AG10803 (cell line): ENCODE data around the gene RMRP.

Experiments
- DNase-seq: peaks from one replicate; pipeline ENCODE4 v3.0.0; 2010; ENCODE audit warnings: low read depth
- H3K4me3 ChIP-seq: 2 replicates; pipeline ENCODE4 v1.5.1; 2011; ENCODE audit warnings: mild to moderate bottlenecking, low read length, control low read depth
- TF ChIP-seq, protein P1 (sequence below): conservative IDR thresholded peaks from 2 replicates; pipeline ENCODE4 v1.5.1; 2011; ENCODE audit warnings: mild to moderate bottlenecking, low read length, control low read depth, inconsistent platforms

Gene RMRP

DNA sequence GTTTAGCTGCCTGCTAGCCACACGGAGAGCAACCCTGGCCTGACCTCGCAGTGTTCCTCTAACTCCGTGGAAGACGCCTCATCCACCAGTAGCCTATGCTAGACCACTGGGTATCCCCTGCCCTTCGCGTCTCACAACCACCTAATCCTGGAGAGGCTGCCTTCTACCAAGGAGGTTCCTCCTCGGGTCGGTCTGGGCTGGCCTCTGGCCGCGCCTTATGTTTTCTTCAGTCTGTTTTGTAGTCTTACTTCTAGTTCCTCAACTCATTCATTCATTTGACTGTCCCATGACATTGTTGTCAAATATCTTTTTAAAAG is 33.5 kb upstream of the RMRP start:
- peak overlapping the region; percentile 97 for H3K4me3 ChIP-seq
- TF ChIP-seq, protein P1, sequence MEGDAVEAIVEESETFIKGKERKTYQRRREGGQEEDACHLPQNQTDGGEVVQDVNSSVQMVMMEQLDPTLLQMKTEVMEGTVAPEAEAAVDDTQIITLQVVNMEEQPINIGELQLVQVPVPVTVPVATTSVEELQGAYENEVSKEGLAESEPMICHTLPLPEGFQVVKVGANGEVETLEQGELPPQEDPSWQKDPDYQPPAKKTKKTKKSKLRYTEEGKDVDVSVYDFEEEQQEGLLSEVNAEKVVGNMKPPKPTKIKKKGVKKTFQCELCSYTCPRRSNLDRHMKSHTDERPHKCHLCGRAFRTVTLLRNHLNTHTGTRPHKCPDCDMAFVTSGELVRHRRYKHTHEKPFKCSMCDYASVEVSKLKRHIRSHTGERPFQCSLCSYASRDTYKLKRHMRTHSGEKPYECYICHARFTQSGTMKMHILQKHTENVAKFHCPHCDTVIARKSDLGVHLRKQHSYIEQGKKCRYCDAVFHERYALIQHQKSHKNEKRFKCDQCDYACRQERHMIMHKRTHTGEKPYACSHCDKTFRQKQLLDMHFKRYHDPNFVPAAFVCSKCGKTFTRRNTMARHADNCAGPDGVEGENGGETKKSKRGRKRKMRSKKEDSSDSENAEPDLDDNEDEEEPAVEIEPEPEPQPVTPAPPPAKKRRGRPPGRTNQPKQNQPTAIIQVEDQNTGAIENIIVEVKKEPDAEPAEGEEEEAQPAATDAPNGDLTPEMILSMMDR, result no peak
- DNase-seq, result no peak

DNA sequence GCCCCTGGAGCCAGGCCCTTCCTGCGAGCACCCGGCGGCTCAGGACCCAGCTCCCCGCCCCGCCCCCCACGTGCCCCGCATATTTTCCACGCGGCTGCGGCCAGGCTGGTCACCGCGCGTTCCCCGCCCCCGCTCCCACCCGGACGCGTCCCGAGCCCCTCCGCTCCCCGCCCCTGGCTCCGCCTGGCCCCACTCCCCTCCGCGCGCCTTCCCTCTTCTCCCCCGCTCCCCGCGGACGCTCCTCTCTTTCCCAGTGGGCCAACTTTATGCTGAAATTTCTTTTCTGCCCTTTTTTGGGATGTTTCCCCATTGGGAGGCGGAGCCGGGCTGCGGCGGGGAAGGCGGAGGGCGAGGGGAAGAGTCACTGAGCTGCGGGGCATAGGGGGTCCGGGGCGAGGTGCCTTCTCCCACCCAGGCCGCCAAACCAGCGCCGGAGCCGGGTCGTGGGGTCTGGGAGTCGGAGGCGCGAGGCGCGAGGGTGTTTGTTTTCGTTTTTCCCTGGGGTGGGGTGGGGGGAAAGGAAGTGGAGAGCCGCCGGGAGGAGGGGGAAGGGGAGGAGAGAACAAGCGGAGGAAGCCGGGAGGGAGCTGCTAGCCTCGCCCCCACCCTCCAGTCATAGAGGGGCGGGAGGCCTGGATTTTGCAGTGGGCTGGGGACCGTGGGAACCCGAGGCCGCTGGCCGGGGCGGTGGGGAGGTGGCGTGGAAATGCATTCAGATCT is 33.0 kb upstream of the RMRP start:
- TF ChIP-seq, protein P1, result no peak
- H3K4me3 ChIP-seq, result peak overlapping the region; percentile 97
- DNase-seq, result peak; percentile 85

DNA sequence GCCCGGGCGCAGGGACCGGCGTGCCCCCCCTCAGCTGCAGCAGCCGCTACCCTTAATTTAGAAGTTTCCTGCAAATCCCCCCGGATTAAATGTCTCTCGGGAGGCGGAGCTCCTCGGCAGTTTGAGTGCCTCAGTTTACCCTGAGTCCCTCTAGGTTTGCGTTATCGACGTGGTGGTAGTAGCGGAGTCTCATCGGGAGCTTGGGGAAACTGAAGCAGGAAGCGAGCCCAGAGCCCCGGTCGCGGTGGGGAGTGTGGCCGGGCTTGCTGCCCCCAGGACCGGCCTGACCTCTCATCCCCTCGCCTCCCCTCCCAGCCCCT is 32.4 kb upstream of the RMRP start:
- DNase-seq, result peak; percentile 62
- TF ChIP-seq, protein P1, result no peak
- peak overlapping the region; percentile 97 for H3K4me3 ChIP-seq

DNA sequence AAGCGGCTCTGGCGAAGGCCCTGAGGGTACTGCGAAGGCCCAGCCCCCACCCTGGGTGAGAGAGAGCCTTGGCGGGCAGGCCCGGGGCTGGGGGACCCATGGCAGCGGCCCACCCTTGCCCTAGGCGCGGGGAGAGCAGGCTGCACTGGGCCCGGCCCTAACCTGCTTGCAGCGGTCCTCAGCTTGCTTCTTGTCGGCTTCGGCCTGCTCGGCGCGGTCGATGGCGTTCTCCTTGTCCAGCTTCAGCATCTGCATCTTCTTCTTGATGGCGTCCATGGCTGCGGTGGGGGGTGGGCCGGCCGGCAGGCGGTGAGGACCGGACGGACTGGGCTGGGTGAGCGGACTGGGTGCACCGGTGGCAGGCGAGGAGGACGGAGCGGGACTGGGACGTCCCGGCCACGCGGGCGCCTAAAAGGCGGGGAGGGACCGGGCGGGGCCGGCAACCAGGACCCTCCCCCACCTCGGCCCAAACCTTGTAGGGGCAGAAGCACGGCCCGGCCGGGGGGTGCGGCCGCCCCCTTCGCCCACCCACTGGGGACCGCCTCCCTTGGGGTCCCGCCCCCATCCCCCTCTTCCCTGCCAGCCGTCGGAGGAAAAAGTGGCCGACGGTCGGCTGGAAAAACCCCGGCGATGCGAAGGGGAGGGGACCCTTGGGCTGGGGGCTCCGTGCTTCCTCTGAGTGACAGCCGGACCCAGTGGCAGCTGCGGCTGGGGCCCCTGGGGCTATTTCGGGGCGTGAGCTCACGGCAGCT is 31.9 kb upstream of the RMRP start, which contains the start of gene TPM2:
TPM2 (minus strand) TSS at position 384 of the 752 bp plus-strand sequence; CDS start at position 276, 108 bp downstream.
- peak within 1 kb of the TSS; percentile 97 for H3K4me3 ChIP-seq
- TF ChIP-seq, protein P1, result no peak
- peak; percentile 89 for DNase-seq

DNA sequence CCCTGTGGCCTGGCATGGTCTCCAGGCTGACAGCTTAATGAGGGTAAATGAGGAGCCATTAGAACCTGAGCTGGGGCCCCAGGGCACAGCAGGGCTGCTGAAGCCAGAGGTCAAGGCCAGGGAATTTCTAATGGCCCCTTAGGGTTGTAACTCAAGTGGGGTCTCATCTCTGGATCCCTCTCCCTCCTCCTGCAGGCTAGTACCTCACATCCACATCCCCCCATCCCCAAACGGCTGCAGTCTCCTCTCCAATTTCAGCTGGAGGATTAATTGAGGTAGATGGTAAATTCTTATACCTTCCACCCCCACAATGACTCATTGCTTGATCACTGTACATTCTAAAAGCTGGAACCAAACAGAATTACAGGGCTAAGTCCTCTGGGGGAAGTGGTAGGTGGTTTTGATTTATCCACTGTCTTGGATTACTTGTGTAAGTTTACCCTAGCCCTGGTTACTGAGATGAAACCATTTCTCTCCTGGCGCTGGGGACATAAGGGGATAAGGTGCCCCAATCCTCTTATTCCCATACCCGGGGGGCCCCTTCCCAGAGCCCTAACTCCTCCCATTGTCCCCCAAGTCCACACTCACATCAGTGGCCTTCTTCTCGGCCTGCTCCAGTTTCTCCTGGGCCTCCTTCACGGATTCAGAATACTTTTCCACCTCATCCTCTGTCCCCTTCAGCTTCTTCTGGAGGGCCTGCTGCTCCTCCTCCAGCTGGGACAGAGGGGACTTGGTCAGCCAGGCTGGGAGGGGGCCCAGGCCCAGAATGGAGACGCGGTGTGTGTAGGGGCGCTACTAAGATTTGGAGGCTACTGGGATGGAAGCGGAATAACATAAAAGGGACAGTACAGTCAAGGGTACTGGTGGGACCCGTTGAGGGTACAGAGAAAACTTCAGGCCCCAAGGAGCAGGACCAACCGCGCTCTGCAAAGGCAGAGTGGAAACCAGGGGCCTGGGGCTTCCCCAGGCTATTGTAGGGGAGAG is 31.0 kb upstream of the RMRP start:
- H3K4me3 ChIP-seq, result peak overlapping the region; percentile 97
- TF ChIP-seq, protein P1, result no peak
- peak; percentile 72 for DNase-seq

DNA sequence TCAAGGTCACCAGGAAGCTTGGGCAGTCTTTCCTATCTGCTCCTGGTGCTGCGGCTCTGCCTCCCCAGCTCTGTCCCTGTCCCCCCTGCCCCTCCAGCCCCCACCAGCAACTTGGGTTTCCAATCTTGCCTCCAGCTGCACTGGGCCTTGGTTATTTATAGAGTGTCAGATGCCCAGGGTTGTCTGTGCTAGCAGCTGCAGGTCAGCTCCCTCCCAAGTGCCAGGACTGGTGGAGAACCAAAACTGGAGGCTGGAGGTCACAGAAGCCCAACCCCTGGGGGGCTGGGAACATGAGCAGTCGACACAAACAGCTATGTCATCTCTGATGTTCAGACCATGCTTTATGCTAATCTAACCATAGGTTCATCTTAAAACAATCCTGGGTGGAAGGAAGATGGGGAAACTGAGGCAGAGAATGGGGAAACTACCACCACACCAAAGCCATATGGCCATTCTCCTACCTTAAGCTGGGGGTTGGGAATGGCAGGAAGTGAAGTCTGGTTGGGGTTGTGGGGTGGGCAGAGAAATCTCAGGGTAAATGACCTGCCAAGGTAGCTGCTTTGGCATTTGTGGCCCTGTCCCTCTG is 30.2 kb upstream of the RMRP start:
- DNase-seq, result no peak
- H3K4me3 ChIP-seq, result peak overlapping the region; percentile 97
- TF ChIP-seq, protein P1, result no peak
